Thyroid gland (tissue), 4 donors: Measurements from ENCODE around the gene SCN1A. TPM values are rescaled to one million over a fixed set of nuclear protein-coding genes. Genes with fewer than 3 reads are reported as not detected.

Experiments
- DNase-seq, 2 donors: peaks; one replicate each; pipeline ENCODE4 v3.0.0-alpha.2; 2019
- H3K27ac ChIP-seq, 3 donors: fragments of 200-600 bp; sonication (generic); 1 replicate in 2 of 3; 2 replicates in 1 of 3; pipeline ENCODE4 v1.5.1; 2016 to 2019; ENCODE audit warnings: mild to moderate bottlenecking in 1 of 3, moderate library complexity in 1 of 3
- H3K27me3 ChIP-seq: fragments of 200-600 bp; sonication (generic); one replicate; pipeline ENCODE4 v1.5.1; 2019
- H3K36me3 ChIP-seq, 2 donors: fragments of 200-600 bp; sonication (generic); one replicate each; pipeline ENCODE4 v1.5.1; 2016 to 2019
- H3K4me1 ChIP-seq, 2 donors: fragments of 200-600 bp; sonication (generic); one replicate each; pipeline ENCODE4 v1.5.1; 2017 to 2019
- H3K4me3 ChIP-seq, 3 donors: fragments of 200-600 bp; sonication (generic); replicated peaks in 1 of 3; 1 replicate in 2 of 3; 2 replicates in 1 of 3; pipeline ENCODE4 v1.5.1; 2016; ENCODE audit warnings: mild to moderate bottlenecking in 1 of 3
- H3K9me3 ChIP-seq: fragments of 200-600 bp; sonication (generic); one replicate; pipeline ENCODE4 v1.5.1; 2017
- POLR2A ChIP-seq, 2 donors: fragments of 450-650 bp; IDR thresholded peaks; one replicate each; pipeline ENCODE4 v1.6.1; 2017; ENCODE audit warnings: antibody characterized with exemption in 2 of 2, mild to moderate bottlenecking in 2 of 2, moderate library complexity in 1 of 2
- WGBS, 2 donors: methylation state at CpG; one replicate each; pipeline ENCODE4 v1.1.5; 2017; 5-methylcytosine and 5-hydroxymethylcytosine counted together
- intact Hi-C: fragments of 100-400 bp; cut with DNase I; formaldehyde crosslinking; loops from one replicate; pipeline ENCODE4 v1.15.1; 2023
- total RNA-seq, 4 donors: library from RNA; depleted of rRNA; stranded (reverse); fragments of >200 nt; gene quantifications; one replicate each; pipeline ENCODE4 v1.2.3, GENCODE V29; 2016
- TF ChIP-seq, protein P1 (sequence below), 6 experiments: fragments of 200-600 bp in 3 of 6; fragments of 450-650 bp in 3 of 6; sonication (generic) in 3 of 6; IDR thresholded peaks; one replicate each; pipeline ENCODE4 v1.5.1; 2016 to 2019; ENCODE audit warnings: antibody characterized with exemption in 6 of 6, mild to moderate bottlenecking in 2 of 6, inconsistent platforms in 1 of 6, moderate library complexity in 1 of 6

SCN1A gene
- total RNA-seq, 4 donors from 2014 or later: not detected

DNA sequence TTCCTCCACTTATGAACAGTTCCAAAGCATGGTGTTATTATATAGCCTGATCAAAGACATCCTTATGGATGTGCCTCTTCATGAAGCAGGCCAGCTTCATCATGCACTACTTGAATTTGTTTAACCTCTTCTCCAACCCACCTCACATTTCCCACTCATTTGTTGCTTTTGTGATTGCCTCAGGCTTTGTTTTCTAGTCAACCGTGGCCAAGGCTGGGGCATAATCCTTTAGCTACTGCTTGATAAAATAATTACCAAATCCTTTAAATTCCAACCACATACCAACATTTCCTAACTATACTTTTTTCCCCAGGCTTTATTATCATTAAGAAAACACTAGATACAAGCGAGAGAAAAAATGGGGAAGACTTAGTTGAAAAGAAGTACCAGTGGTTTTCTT, 39.6 kb upstream of the SCN1A start:
- intact Hi-C loops: no loop called here
- peak in 1 of 2 donors; percentile 5 for DNase-seq
- Histone ChIP-seq H3K9me3 (no peaks in the 10 kb centered on the region), H3K36me3 (no peaks in the 10 kb centered on the region), H3K27ac (no peak overlapping the region), H3K4me3 (no peak overlapping the region), H3K27me3 (no peaks in the 10 kb centered on the region), H3K4me1 (peaks cover 0 to 6% of the 10 kb centered on the region in 2 donors)
- 12 to 25% methylated on average over 2 of the region's 2 CpGs for WGBS, 2 donors
- TF ChIP-seq, protein P1, sequence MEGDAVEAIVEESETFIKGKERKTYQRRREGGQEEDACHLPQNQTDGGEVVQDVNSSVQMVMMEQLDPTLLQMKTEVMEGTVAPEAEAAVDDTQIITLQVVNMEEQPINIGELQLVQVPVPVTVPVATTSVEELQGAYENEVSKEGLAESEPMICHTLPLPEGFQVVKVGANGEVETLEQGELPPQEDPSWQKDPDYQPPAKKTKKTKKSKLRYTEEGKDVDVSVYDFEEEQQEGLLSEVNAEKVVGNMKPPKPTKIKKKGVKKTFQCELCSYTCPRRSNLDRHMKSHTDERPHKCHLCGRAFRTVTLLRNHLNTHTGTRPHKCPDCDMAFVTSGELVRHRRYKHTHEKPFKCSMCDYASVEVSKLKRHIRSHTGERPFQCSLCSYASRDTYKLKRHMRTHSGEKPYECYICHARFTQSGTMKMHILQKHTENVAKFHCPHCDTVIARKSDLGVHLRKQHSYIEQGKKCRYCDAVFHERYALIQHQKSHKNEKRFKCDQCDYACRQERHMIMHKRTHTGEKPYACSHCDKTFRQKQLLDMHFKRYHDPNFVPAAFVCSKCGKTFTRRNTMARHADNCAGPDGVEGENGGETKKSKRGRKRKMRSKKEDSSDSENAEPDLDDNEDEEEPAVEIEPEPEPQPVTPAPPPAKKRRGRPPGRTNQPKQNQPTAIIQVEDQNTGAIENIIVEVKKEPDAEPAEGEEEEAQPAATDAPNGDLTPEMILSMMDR (IDR thresholded peaks at IDR 0.05): no peak
- TF ChIP-seq POLR2A (IDR thresholded peaks at IDR 0.05): no peak

DNA sequence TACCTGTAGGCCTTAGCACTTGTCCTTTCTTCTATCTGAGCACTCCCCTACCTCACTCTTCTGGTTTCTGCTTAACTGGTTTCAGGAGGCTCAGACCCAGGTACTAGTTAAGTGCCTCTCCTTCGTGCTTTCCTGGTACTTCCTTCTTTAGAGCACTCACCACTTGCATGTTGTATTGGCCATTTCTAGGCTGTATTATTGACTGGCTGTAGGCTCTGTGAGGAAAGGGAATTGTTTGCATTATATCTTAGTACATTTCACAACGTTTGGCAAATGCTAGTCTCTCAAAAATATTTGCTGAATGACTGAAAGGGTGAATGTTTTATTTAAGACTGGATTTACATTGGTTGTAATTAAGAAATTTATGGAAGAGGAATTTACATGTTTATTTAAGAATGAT, 36.0 kb upstream of the SCN1A start:
- Histone ChIP-seq H3K4me3 (no peak overlapping the region), H3K9me3 (no peaks in the 10 kb centered on the region), H3K36me3 (no peaks in the 10 kb centered on the region), H3K27me3 (no peaks in the 10 kb centered on the region), H3K4me1 (peaks cover 0 to 6% of the 10 kb centered on the region in 2 donors), H3K27ac (no peak overlapping the region)
- intact Hi-C loops: no loop called here
- TF ChIP-seq, protein P1 (IDR thresholded peaks at IDR 0.05): no peak
- no peak for TF ChIP-seq POLR2A (IDR thresholded peaks at IDR 0.05)
- no peak for DNase-seq
- WGBS, 2 donors: 12 to 28% methylated on average over 2 of the region's 2 CpGs

DNA sequence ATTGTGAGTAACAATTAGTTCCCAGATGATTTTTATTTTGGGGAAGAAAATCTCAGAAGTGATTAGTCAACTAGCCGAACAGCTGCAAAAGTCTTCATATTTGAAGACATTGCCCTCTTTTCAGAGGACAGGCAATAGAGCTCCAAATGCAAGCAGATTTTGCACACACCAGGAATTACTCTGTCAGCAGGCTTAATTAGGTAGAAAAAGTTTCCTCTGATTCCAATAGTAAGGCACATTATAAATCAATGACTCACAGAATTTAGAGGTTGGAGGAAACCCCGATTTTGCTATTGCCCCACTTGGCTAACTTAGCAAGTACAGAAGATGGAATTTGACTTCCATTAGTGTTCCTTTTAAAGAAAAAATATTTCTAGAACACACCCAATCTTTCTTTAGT, 30.7 kb upstream of the SCN1A start:
- H3K36me3 ChIP-seq: no peaks in the 10 kb centered on the region
- no peak for DNase-seq
- no peak overlapping the region for H3K27ac ChIP-seq
- TF ChIP-seq, protein P1 (IDR thresholded peaks at IDR 0.05): no peak
- TF ChIP-seq POLR2A (IDR thresholded peaks at IDR 0.05): no peak
- whole genome bisulfite sequencing, 2 donors: 85 to 86% methylated on average over 2 of the region's 2 CpGs
- no peaks in the 10 kb centered on the region for H3K4me1 ChIP-seq
- no peaks in the 10 kb centered on the region for H3K27me3 ChIP-seq
- H3K4me3 ChIP-seq: no peak overlapping the region
- intact Hi-C loops: no loop called here
- no peaks in the 10 kb centered on the region for H3K9me3 ChIP-seq

DNA sequence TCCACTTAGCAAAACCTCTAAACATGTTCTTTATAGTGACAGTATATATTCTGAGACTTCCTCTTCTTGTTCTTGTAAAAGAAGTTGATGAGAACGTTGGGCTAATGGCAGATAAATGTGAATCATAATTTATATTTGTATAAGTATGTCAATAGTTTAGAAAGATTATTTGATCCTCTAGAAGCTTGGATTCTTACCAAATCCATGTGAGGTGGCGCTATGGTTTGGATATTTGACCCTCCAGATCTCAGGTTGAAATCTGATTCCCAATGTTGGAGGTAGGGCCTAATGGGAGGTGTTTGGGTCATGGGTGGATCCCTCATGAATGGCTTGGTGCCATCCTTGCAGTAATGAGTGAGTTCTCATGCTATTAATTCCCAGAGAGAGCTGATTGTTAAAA, 29.8 kb upstream of the SCN1A start:
- intact Hi-C loops: no loop called here
- no peak overlapping the region for H3K4me3 ChIP-seq
- TF ChIP-seq, protein P1 (IDR thresholded peaks at IDR 0.05): no peak
- no peak for TF ChIP-seq POLR2A (IDR thresholded peaks at IDR 0.05)
- H3K9me3 ChIP-seq: no peaks in the 10 kb centered on the region
- no peak for DNase-seq
- no peaks in the 10 kb centered on the region for H3K27me3 ChIP-seq
- H3K27ac ChIP-seq: no peak overlapping the region
- WGBS, 2 donors: 77 to 82% methylated on average over 2 of the region's 2 CpGs
- no peaks in the 10 kb centered on the region for H3K4me1 ChIP-seq
- no peaks in the 10 kb centered on the region for H3K36me3 ChIP-seq

DNA sequence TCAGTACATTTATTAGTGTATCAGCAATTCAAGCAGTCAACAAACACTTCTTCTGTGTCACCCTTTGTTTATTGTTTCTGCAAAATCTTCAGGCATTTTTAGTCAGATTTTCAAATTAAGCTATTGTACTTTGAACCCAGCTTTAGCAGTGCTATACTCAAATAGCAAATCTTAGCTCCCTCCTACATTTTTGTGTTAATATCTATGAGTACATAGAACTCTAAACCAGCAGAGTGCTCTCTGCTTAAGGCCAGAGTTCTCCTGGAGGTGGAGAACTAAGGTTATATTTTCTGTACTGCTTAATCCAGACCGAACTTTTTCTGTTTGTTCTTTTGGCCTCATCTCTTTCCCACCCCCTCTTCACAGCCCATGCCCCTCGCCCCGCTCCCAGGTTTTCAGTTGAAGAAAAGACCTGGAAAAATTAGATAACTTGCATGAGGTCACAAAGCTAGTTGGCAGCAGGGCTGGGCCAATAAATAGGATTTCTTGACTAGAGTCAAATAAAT, 29.2 kb upstream of the SCN1A start:
- intact Hi-C loops: no loop called here
- H3K27me3 ChIP-seq: no peaks in the 10 kb centered on the region
- no peaks in the 10 kb centered on the region for H3K36me3 ChIP-seq
- H3K4me1 ChIP-seq: no peaks in the 10 kb centered on the region
- no peak overlapping the region for H3K4me3 ChIP-seq
- DNase-seq: no peak
- no peak overlapping the region for H3K27ac ChIP-seq
- no peaks in the 10 kb centered on the region for H3K9me3 ChIP-seq
- WGBS, 2 donors: 91 to 96% methylated on average over 3 of the region's 3 CpGs
- TF ChIP-seq, protein P1 (IDR thresholded peaks at IDR 0.05): no peak
- no peak for TF ChIP-seq POLR2A (IDR thresholded peaks at IDR 0.05)
